ENCODE measurements around the gene UBE2S.

- TF ChIP-seq CTCF (IDR thresholded peaks at IDR 0.05) = no peak
- no peak for TF ChIP-seq POLR2A (IDR thresholded peaks at IDR 0.05)
Observed at GRCh38 chr19:55353356-55353802, 54.2 kb downstream of the UBE2S start.
